HepG2 (cell line): ENCODE measurements around the gene GUCY2D.
A peak's percentile ranks its signal among the peaks of the same experiment; 100 is the strongest.

Source experiments
- CEBPG ChIP-seq: IDR thresholded peaks from 2 replicates; pipeline ENCODE4 v1.6.1; 2016
- EP300 ChIP-seq, 3 experiments: sonication (generic) in 1 of 3; formaldehyde crosslinking in 1 of 3; IDR thresholded peaks; 2 replicates each; pipeline versions ENCODE4 v1.5.1 to v1.6.1; 2011 to 2020; ENCODE audit warnings: low read depth in 2 of 3, low read length in 2 of 3, borderline replicate concordance in 1 of 3, improper control_type of control experiment in 1 of 3, mild to moderate bottlenecking in 1 of 3, missing genetic modification reagents in 1 of 3, moderate library complexity in 1 of 3
- POLR2A ChIP-seq, 2 experiments: IDR thresholded peaks; 2 replicates each; pipeline ENCODE4 v1.6.1; 2011; ENCODE audit warnings: low read depth in 2 of 2, low read length in 2 of 2, mild to moderate bottlenecking in 1 of 2, moderate library complexity in 1 of 2; ENCODE audit not compliant: insufficient read depth in 1 of 2
- SP4 ChIP-seq: sonication (generic); formaldehyde crosslinking; IDR thresholded peaks from 2 replicates; pipeline ENCODE4 v1.8.1; 2023; ENCODE audit warnings: mild to moderate bottlenecking, missing genetic modification reagents
- TEAD2 ChIP-seq: sonication (generic); formaldehyde crosslinking; IDR thresholded peaks from 2 replicates; pipeline ENCODE4 v1.9.0; 2021; ENCODE audit warnings: missing genetic modification reagents
- TF ChIP-seq, protein P1 (sequence below): sonication (generic); formaldehyde crosslinking; IDR thresholded peaks from 2 replicates; pipeline ENCODE4 v1.5.0; 2020; ENCODE audit warnings: mild to moderate bottlenecking, missing genetic modification reagents, moderate library complexity
- TF ChIP-seq, protein P2 (sequence below): sonication (generic); formaldehyde crosslinking; IDR thresholded peaks from 2 replicates; pipeline ENCODE4 v1.5.0; 2020; ENCODE audit warnings: mild to moderate bottlenecking, missing genetic modification reagents
- TF ChIP-seq, protein P3 (sequence below): IDR thresholded peaks from 2 replicates; pipeline ENCODE4 v1.6.1; 2016; ENCODE audit warnings: missing compliant biosample characterization, missing genetic modification reagents, borderline replicate concordance

DNA sequence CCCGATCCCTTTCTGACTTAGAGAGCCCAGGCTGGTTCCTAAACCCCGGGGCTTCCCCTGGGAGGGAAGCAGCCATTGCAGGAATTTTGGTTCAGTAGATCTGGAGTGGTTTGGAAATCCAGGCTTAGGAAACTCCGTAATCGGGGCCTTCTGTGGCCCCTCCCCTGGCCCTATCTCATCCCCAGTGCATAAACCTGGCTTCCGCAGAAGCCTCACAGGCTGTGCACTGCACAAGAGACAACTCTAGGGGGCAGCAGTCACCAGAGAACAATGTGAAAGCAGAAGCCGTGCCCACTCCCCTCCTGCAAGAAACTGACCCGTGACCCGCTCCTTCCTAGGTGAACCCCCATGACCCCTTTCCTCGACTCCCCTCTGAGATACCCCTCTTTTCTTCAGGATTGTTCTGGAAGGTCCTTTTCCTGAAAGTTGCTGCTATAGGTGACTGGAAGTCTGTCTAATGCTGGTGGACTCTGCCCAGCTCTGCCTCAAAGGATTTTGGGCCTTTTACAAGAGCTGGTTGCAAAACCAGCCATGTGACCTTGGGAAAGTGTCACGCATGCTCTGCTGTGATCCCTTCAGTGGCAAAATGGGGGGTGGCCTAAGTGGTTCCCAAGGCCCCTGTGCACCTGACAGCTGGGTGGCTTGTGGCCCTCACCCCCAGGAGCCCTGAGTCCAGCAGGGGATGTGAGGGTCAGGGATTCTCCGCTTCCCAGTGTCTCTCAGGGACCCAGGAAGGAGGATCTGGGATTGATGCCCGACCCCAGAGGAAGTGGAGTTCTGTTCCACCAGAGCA lies 14.4 kb downstream of the GUCY2D start:
- TF ChIP-seq CEBPG (CRISPR knock-in tag): peak; percentile 67
- no peak for TF ChIP-seq POLR2A (IDR thresholded peaks at IDR 0.05; ENCODE audit: insufficient read depth in 1 of 2, low read depth in 2 of 2, low read length in 2 of 2)
- TF ChIP-seq, protein P1, sequence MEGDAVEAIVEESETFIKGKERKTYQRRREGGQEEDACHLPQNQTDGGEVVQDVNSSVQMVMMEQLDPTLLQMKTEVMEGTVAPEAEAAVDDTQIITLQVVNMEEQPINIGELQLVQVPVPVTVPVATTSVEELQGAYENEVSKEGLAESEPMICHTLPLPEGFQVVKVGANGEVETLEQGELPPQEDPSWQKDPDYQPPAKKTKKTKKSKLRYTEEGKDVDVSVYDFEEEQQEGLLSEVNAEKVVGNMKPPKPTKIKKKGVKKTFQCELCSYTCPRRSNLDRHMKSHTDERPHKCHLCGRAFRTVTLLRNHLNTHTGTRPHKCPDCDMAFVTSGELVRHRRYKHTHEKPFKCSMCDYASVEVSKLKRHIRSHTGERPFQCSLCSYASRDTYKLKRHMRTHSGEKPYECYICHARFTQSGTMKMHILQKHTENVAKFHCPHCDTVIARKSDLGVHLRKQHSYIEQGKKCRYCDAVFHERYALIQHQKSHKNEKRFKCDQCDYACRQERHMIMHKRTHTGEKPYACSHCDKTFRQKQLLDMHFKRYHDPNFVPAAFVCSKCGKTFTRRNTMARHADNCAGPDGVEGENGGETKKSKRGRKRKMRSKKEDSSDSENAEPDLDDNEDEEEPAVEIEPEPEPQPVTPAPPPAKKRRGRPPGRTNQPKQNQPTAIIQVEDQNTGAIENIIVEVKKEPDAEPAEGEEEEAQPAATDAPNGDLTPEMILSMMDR (CRISPR knock-in tag): peak; percentile 74
- no peak for TF ChIP-seq TEAD2
- TF ChIP-seq SP4: no peak
- TF ChIP-seq, protein P2, sequence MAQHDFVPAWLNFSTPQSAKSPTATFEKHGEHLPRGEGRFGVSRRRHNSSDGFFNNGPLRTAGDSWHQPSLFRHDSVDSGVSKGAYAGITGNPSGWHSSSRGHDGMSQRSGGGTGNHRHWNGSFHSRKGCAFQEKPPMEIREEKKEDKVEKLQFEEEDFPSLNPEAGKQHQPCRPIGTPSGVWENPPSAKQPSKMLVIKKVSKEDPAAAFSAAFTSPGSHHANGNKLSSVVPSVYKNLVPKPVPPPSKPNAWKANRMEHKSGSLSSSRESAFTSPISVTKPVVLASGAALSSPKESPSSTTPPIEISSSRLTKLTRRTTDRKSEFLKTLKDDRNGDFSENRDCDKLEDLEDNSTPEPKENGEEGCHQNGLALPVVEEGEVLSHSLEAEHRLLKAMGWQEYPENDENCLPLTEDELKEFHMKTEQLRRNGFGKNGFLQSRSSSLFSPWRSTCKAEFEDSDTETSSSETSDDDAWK (CRISPR knock-in tag): no peak
- no peak for TF ChIP-seq EP300 (IDR thresholded peaks at IDR 0.05; ENCODE audit: low read depth in 2 of 2, low read length in 2 of 2)
- TF ChIP-seq EP300 (CRISPR knock-in tag; IDR thresholded peaks at IDR 0.05; ENCODE audit: borderline replicate concordance): no peak
- TF ChIP-seq, protein P3, sequence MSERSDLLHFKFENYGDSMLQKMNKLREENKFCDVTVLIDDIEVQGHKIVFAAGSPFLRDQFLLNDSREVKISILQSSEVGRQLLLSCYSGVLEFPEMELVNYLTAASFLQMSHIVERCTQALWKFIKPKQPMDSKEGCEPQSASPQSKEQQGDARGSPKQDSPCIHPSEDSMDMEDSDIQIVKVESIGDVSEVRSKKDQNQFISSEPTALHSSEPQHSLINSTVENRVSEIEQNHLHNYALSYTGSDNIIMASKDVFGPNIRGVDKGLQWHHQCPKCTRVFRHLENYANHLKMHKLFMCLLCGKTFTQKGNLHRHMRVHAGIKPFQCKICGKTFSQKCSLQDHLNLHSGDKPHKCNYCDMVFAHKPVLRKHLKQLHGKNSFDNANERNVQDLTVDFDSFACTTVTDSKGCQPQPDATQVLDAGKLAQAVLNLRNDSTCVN: no peak
